Left colon (tissue), 2 donors: ENCODE measurements around the gene TMX3. TPM values are rescaled to one million over a fixed set of nuclear protein-coding genes. Genes with fewer than 3 reads are reported as not detected.

Experiments used
- ATAC-seq: fragments of 200-7000 bp; cut with Tn5 transposase; one replicate; pipeline ENCODE4 v1.9.1; 2020; ENCODE audit warnings: mild to moderate bottlenecking, moderate library complexity
- DNase-seq, 2 donors: peaks; one replicate each; pipeline ENCODE4 v3.0.0-alpha.2; 2020
- intact Hi-C, 2 donors: fragments of 100-400 bp; cut with DNase I in 1 of 2; cut with micrococcal nuclease in 1 of 2; formaldehyde crosslinking; loops; one replicate each; pipeline versions ENCODE4 v1.11.2 to v1.14.0; 2022; cut with DNase I, micrococcal nuclease
- long read RNA-seq: library from polyadenylated mRNA; unstranded; transcript quantifications from one replicate; pipeline ENCODE4 v2.0.0, GENCODE V29; 2021
- total RNA-seq, 2 donors: library from RNA; stranded (reverse); fragmentation: NEBNext Ultra II Directional; extraction: Animal tissue kit (Norgen Biotek cat#: 25700); gene quantifications; one replicate each; pipeline ENCODE4 v1.2.1, GENCODE V29; 2021
- donor health status: DM: no; HTN: no; CAD: no.
- donor health status: DM: yes; HTN: yes; CAD: no.

Gene TMX3, protein sequence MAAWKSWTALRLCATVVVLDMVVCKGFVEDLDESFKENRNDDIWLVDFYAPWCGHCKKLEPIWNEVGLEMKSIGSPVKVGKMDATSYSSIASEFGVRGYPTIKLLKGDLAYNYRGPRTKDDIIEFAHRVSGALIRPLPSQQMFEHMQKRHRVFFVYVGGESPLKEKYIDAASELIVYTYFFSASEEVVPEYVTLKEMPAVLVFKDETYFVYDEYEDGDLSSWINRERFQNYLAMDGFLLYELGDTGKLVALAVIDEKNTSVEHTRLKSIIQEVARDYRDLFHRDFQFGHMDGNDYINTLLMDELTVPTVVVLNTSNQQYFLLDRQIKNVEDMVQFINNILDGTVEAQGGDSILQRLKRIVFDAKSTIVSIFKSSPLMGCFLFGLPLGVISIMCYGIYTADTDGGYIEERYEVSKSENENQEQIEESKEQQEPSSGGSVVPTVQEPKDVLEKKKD
- total RNA-seq: 10 to 100 TPM; 26.4 to 32.6 TPM
- long read RNA-seq, full-length matches to known transcripts: 17 of 29 reads
- long read RNA-seq, partial matches to known transcripts: 0 of 29 reads
- long read RNA-seq, other reads (novel, unspliced or antisense): 12 of 29 reads

DNA sequence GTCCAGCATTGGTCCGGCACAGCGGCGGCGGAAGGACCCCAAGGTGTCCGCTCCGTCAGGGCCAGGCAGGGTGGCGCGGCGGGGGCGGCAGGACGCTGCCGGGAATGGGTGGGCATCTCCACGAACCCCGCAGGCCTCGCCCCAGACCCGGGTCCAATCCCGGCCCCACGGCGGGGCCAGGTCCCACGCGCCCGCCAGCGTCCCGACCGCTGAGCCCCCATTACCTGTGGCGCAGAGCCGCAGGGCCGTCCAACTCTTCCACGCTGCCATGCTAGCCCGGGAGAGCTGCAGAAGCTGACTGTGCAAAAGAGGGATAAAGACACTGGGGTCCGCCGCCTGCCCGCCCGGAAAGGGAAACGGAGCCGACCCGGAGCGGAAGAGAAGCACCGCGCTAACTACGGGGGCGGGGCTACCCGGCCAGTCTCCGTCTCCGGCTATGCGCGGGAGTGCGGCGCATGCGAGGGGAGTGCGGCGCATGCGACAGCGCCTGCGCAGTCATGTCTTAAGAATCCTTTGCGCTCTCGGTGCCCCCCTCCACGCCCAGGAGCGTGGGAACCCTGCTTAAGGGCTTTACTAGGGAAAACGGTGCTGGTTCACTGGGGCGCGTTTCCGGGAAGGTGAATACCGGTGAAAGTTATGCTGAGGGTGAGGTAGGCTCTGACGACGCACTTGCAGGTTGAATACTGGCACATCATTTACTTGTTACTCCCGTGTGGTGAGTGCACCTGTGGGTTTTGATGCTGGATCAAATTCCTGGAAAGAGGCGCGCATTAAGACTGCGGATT is at the start of gene TMX3:
Gene TMX3, minus strand, starts transcription at position 397 of the 785 bp plus-strand sequence. Its CDS starts 127 bp downstream, at position 270.
- ATAC-seq (peak; percentile 99), DNase-seq (peak; percentile 91 to 95)
- intact Hi-C loops: no loop called here

DNA sequence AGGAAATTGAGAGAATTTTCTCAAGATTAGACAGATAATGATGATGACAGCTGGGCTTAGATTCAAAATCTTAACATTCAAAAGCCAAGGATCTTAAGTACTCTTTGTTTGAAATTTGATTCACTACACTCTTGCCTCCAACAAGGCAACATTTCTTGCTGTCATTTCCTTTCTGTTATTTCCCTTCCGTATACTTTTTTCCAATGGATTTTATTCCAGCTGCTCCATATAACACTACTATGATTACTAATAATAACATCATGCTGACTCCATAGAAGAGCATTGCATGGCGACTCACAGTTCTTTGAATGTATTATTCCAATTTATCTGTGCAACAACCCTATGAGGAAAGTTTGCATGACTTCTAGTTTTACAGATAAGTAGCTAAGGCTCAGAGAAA is 49.1 kb upstream of the TMX3 start:
- intact Hi-C loops: no loop called here
- ATAC-seq: no peak
- DNase-seq: no peak

DNA sequence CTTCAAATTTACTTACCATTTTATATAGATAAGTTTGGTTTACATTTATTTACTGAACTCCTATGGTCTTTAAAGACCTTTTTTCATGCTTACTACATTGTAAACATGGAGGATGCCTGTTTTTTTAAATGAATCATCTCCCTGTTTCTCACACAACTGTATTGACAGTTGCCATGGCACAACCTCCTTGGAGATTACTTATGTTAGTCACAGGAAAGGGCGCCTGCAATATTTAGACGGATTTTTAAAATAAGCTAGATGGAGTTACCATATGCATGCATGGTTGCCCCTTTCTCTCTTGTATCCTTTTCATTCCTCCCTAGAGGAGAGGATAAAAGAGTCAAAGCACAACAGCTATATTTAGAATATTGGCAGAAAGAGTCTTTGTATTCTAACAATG is 48.2 kb upstream of the TMX3 start:
- intact Hi-C loops: no loop called here

DNA sequence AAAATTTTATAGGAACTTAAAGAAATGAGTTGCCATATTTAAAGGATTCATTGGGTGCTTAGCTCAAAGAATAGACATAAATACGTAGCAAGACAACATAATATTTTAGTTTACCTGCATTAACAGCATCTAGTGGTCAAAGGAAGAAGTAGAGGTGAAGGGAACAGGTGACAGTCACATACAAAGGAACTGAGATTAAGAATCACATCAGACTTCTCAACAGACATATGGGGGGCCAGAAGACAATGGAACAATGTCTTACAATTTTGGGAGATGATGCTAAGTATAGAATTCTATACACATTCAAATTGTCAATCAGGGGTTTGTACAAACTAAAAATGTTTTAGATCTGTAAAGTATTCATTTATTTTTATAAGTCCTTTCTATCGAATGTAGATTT is 44.4 kb upstream of the TMX3 start:
- ATAC-seq (no peak), DNase-seq (no peak)
- intact Hi-C loops: no loop called here

More for the DNA sequence above, 48.2 kb upstream of the TMX3 start:
- DNase-seq: no peak
- ATAC-seq: no peak

DNA sequence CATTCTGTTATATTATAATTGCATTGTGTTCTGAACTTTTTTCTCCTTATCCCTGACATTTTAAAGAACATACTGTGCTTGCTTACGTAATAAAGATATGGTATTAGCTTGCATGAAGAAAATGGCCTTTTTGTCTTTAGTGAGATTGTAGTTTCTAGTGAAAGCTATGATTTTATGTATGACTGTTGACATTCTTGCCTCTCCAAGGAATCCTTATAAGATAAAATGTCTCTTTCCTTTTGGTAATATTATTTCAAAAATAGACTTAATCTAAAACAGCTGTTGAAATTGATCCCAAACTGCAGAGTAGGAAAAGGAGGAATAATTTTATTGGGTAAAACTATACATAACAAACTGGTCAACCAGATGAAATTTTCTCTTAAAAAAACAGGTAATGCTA is 42.2 kb upstream of the TMX3 start:
- DNase-seq (no peak), ATAC-seq (no peak)
- intact Hi-C loops: no loop called here

DNA sequence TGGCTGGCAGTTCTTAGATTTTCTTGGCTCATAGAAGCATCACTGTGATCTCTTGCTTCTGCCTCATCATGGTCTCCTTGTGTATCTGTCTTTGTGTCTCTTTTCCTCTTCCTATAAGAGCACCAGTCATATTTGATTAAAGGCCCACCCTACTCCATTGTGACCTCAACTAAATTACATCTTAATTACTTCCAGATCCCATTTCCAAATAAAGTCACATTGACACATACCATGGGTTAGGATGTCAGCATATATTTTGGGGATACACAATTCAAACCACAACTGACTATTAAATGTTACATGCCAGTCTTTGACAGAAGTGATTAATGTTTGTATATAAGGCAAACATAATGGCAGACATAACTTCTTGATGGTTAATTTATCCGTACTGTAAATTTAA is 27.3 kb upstream of the TMX3 start:
- no peak for DNase-seq
- ATAC-seq: no peak
- intact Hi-C loops: no loop called here

DNA sequence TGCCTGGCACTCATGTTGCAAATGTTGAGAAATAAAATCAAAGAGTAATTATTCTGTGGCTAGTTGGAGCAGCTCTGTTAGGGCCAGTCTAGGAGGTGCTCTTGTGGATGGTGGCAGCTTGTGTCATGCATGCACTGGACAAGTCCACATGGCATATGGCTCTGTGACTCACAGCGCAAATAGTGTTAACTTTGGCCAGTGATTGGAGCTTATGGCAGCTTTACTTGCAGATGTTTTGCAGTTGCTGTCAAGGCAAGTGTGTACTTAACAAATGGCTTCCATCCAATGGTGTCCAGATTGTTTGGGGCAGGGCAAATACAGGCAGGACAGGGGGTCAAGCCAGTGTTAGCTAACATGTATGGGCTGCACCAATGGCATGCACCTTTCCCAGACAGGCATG is 26.1 kb upstream of the TMX3 start:
- DNase-seq: no peak
- intact Hi-C loops: no loop called here

DNA sequence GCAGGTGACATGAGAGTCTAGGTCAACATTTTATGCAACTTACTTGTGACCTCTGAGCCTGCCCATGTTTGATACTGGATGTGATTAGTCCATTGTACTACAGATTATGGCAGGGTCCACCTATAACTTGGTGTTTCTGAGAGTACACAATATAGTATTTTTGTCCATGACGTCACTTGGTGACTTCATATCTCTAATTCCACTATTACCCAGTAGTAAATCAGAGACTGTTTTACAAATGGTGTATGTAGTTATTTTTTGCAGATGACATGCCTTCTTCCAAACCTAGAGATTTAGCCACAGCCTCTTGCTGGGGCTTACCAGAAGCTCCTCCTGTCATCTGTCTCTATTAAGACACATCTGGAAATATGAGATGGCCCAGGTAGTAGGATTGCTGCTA is 24.6 kb upstream of the TMX3 start:
- intact Hi-C loops: no loop called here
- ATAC-seq: no peak

More for the DNA sequence above, 26.1 kb upstream of the TMX3 start:
- ATAC-seq: no peak

DNA sequence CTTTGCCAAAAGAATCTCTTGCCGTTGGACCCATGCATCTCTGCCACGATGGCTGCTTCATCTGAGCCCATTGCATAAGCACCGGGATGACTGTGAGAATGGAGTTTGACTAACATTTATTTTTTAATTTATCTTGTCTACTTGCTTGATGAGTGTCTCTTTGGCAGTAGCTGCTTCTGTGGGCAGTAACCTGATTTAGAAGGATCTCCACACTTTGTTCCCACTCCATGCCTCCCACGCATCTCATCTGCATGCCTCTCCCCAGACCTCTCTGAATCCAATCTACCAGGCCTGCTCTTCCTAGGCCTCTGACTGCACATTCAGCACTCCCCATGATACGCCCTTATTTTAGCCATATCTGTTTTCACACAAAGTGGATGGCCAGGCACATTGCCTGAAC is 23.7 kb upstream of the TMX3 start:
- ATAC-seq: no peak
- intact Hi-C loops: no loop called here
- no peak for DNase-seq

More for the DNA sequence above, 24.6 kb upstream of the TMX3 start:
- DNase-seq: no peak

DNA sequence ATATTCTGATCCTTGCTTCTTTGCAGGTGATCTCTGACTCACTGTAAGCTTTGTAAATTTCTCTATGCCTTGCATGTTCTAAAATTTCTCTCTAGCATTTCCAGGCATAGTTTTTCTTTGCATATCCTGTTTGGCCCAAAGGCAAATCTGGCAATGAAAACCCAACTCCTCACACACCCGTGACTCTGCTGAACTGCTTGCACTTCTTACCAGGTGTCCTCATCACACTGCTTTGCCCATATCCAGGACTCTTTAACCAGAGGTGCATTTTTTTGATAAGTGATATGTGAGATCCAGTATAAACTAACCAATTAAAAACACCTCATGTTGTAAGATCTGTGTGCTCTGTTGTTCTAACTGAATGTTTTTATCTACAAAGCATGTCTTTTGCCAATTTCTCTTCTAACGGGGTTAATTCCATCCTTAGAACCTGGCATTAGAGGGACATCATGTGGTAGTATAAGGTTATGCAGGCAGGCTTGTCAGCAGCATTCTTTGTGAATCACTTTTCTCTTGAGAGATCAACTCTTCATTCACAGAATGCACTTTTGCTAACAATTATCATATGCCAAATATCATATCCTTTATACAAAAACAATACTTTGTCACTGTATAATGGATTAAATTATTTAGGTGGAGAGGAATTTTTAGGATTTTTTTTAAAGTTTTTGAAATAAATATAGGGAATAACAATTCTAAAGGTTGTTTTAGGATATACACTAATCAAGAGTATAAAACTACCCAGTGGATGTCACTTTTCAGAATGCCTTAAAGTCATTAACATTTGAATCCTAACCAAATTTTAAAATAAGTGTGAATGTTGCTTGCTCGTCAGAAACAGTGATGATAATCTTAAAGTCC is 20.8 kb upstream of the TMX3 start:
- DNase-seq (no peak), ATAC-seq (peak; percentile 53)
- intact Hi-C loops: no loop called here

DNA sequence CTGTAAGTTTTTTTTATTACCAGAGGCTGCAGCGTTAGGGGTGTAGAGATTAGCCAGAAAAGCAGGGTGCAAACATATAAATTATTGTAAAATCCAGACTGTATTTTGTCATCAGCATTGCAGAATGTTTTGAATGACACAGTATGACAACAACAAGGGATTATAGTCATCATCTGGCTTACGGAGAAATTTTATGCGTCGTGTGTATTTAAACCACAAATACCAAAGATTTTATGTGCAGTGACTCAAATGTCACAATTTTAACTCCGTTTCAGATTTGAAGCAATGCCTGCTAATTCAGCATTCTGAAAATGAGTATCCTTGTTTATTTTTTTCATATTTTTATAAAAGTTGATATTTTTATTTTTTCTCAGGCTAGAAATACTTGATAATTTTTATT is 19.4 kb upstream of the TMX3 start:
- ATAC-seq: no peak
- intact Hi-C loops: no loop called here
- DNase-seq: no peak

DNA sequence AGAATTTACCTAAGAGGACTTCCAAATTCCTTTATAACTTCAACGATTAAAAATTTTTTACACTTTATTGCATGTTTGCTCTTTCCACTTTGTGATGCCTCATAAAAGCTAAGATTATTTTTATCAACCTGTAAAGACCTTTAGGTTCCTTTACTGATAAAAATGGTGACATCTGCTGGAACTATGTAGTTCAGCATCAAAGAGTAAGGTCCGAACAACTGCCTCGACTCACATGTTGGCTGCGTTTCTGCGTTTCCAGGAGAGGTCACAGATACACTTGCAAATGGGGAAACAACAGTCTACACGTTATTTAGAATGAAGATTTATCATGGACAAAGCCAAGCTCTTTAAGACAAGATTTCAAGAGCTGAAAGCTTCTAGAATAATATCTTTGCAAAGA is 18.8 kb upstream of the TMX3 start:
- no peak for ATAC-seq
- intact Hi-C loops: no loop called here
- DNase-seq: no peak

DNA sequence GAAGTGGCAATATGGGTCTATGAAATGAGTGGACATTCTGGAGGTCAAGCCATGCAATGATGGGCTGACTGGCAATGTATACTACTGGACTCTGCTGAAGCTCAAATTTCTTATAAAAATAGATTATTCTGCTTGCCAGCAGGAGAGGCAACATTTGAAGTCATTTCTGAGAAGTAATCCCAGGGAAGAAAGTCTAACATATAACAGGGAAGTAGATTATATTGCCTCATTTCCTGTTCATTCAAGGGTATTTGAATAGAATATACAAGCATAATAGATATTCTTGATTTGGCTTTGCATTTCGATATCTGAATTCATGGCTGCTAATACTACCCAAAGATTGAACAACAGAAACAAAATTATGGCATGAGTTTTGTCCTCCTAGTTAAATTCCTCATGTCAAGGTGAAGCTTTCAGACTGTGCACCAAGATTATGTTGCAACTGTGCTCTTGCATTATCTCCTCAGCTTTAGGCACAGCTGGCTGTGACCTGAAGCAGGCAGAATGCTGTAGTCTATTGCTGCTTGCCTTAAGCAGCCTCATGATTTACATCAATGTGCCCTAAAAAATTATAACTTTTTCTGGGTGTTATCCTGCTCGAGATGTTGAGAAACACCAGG is 13.3 kb upstream of the TMX3 start:
- intact Hi-C loops: no loop called here
- no peak for ATAC-seq
- DNase-seq: no peak

DNA sequence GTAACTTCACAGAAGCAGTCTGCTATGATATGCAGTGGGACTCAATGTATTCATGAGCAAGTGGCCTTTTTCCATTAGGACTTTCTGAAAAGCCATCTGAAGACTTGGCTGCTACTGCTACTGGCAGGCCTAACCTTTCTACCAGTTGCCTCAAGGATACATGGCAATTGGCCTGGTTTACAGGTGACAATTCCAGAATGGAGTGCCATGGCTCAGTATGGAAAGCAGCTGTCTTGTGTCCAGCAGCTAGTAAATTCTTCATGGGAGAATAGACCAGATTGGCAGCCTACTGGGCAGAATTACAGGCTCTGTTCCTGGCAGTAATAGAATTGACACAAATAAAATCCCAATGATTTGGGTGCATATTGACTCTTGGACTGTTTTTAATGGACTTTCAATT is 12.6 kb upstream of the TMX3 start:
- ATAC-seq (no peak), DNase-seq (no peak)
- intact Hi-C loops: no loop called here

DNA sequence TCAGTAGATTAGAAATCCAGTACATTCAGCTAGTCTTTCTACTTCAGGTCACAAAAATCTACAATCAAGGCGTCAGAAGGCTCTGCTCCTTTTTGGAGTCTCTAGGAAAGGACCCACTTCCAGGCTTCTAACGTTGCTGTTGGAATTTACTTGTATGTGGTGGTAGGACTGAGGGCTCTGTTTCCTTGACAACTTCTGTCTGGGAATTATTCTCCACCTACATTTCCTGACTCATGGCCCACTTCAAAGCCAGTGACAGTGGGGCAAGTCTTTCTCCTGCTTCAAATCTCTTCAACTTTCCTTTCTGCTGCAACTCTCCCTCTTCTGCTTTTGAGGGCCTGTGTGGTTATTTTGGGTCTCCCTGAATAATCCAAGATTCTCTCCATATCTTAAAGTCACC is 10.4 kb upstream of the TMX3 start:
- intact Hi-C loops: no loop called here
- ATAC-seq: no peak
- DNase-seq: no peak

DNA sequence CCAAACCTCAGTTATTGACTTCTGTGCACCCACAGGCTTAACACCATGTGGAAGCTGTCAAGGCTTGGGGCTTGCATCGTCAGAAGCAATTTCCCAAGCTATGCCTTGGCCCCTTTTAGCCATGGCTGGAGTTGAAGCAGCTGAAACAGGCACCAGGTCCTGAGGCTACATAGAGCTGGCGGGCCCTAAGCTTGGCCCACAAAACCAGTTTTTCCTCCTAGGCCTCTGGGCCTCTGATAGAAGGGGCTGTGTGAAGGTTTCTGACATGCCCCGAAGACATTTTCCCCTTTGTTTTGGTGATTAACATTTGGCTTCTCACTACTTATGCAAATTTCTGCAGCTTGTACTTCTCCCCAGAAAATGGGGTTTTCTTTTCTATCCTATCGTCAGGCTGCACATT is 9.1 kb upstream of the TMX3 start:
- DNase-seq: no peak
- ATAC-seq: no peak
- intact Hi-C loops: no loop called here

DNA sequence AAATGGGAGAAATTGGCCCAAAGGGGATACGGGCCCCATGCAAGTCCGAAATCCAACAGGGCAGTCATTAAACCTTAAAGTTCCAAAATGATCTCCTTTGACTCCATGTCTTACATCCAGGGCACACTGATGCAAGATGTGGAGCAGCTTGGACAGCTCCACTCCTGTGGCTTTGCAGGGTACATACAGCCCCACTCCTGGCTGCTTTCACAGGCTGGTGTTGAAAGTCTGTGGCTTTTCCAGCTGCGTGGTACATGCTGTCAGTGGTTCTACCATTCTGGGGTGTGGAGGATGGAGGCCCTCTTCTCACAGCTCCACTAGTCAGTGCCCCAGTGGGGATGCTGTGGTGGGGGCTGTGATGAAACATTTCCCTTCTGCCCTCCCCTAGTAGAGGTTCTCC is 8.6 kb upstream of the TMX3 start:
- ATAC-seq (no peak), DNase-seq (no peak)
- intact Hi-C loops: no loop called here

DNA sequence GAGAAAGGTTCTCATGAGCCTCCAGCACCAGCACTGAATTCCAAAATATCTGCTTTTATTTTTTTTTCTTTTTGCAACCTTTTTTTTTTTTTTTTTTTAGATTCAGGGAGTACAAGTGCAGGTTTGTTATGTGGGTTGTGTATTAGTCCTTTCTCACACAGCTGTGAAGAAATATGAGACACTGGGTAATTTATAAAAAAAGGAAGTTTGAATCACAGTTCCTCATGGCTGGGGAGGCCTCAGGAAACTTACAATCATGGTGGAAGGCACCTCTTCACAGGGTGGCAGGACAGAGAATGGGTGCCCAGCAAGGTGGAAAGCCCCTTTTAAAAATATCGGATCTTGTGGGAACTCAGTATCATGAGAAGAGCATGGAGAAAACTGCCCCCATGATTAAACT is 7.9 kb upstream of the TMX3 start:
- no peak for DNase-seq
- no peak for ATAC-seq
- intact Hi-C loops: no loop called here
